CD14-positive monocyte (primary cell): ENCODE results near the gene CHRNA1. TPM values are rescaled to one million over a fixed set of nuclear protein-coding genes. Genes with fewer than 3 reads are reported as not detected.

Experiments used
- DNase-seq, 3 donors: peaks; one replicate each; pipeline ENCODE4 v3.0.0-alpha.2; 2011 to 2022
- H2AFZ ChIP-seq: 2 replicates; pipeline ENCODE4 v1.6.0; 2012; ENCODE audit warnings: mild to moderate bottlenecking, low read depth, low read length, inconsistent platforms; ENCODE audit not compliant: insufficient read depth, poor library complexity, severe bottlenecking
- H3K27ac ChIP-seq, 2 donors: 1 replicate in 1 of 2; 2 replicates in 1 of 2; pipeline ENCODE4 v1.5.1; 2012 to 2013; ENCODE audit warnings: low read length in 2 of 2, control low read depth in 1 of 2, inconsistent platforms in 1 of 2, low read depth in 1 of 2, mild to moderate bottlenecking in 1 of 2
- H3K27me3 ChIP-seq, 2 donors: one replicate each; pipeline versions ENCODE4 v1.6.0 to v1.6.1; 2011 to 2013; ENCODE audit warnings: low read length in 2 of 2; ENCODE audit not compliant: control insufficient read depth in 2 of 2, insufficient read depth in 2 of 2
- H3K36me3 ChIP-seq, 2 donors: replicated peaks in 1 of 2; 1 replicate in 1 of 2; 2 replicates in 1 of 2; pipeline versions ENCODE4 v1.5.1 to v1.6.1; 2012 to 2013; ENCODE audit warnings: low read length in 2 of 2, control low read depth in 1 of 2, inconsistent platforms in 1 of 2, mild to moderate bottlenecking in 1 of 2; ENCODE audit not compliant: insufficient read depth in 2 of 2, control insufficient read depth in 1 of 2
- H3K4me1 ChIP-seq, 2 donors: 1 replicate in 1 of 2; 2 replicates in 1 of 2; pipeline versions ENCODE4 v1.5.1 to v1.6.1; 2012 to 2013; ENCODE audit warnings: low read length in 2 of 2, control low read depth in 1 of 2, inconsistent platforms in 1 of 2, mild to moderate bottlenecking in 1 of 2, moderate library complexity in 1 of 2; ENCODE audit not compliant: insufficient read depth in 2 of 2, control insufficient read depth in 1 of 2
- H3K4me2 ChIP-seq: replicated peaks from 2 replicates; pipeline ENCODE3; 2012; ENCODE audit warnings: low read length, moderate library complexity, mild to moderate bottlenecking; ENCODE audit not compliant: poor library complexity, severe bottlenecking; ENCODE audit errors: extremely low read depth
- H3K4me3 ChIP-seq, 3 experiments: fragments of 200-600 bp in 1 of 3; sonication (generic) in 1 of 3; replicated peaks in 1 of 3; 1 replicate in 2 of 3; 2 replicates in 1 of 3; pipeline ENCODE4 v1.5.1; 2011 to 2013; ENCODE audit warnings: low read length in 3 of 3, mild to moderate bottlenecking in 3 of 3, control low read depth in 2 of 3, low read depth in 2 of 3, inconsistent platforms in 1 of 3, moderate library complexity in 1 of 3
- H3K79me2 ChIP-seq: 2 replicates; pipeline ENCODE4 v1.6.0; 2012; ENCODE audit warnings: mild to moderate bottlenecking, control low read depth, inconsistent platforms, low read length, moderate library complexity; ENCODE audit not compliant: insufficient read depth
- H3K9ac ChIP-seq: 2 replicates; pipeline ENCODE4 v1.6.0; 2017; ENCODE audit warnings: low read length, mild to moderate bottlenecking; ENCODE audit not compliant: insufficient read depth, poor library complexity, severe bottlenecking
- H3K9me3 ChIP-seq, 2 donors: replicated peaks in 1 of 2; 1 replicate in 1 of 2; 2 replicates in 1 of 2; pipeline versions ENCODE4 v1.5.1 to v1.6.1; 2012 to 2013; ENCODE audit warnings: low read length in 2 of 2, control low read depth in 1 of 2; ENCODE audit not compliant: control insufficient read depth in 1 of 2, insufficient read depth in 1 of 2
- H4K20me1 ChIP-seq: 2 replicates; pipeline ENCODE4 v1.6.0; 2012; ENCODE audit warnings: mild to moderate bottlenecking, low read length, control low read depth, moderate library complexity; ENCODE audit not compliant: insufficient read depth
- H3K27ac Mint-ChIP-seq, 7 donors: one replicate each; pipeline ENCODE4 v1.8.0; 2020; ENCODE audit warnings: mild to moderate bottlenecking in 7 of 7, mixed read lengths in 7 of 7, moderate library complexity in 6 of 7, inconsistent platforms in 2 of 7
- H3K27me3 Mint-ChIP-seq, 3 donors: one replicate each; pipeline ENCODE4 v1.8.0; 2021 to 2022; ENCODE audit warnings: low read depth in 3 of 3, mild to moderate bottlenecking in 3 of 3, mixed read lengths in 3 of 3, moderate library complexity in 3 of 3, inconsistent platforms in 1 of 3
- H3K36me3 Mint-ChIP-seq, 2 donors: one replicate each; pipeline ENCODE4 v1.8.0; 2020; ENCODE audit warnings: mixed read lengths in 2 of 2, inconsistent platforms in 1 of 2, mild to moderate bottlenecking in 1 of 2
- H3K4me1 Mint-ChIP-seq: one replicate; pipeline ENCODE4 v1.8.0; 2020; ENCODE audit warnings: mild to moderate bottlenecking, mixed read lengths
- H3K4me3 Mint-ChIP-seq, 2 donors: one replicate each; pipeline ENCODE4 v1.8.0; 2020; ENCODE audit warnings: mild to moderate bottlenecking in 2 of 2, mixed read lengths in 2 of 2, moderate library complexity in 1 of 2
- H3K9me3 Mint-ChIP-seq, 7 donors: one replicate each; pipeline ENCODE4 v1.8.0; 2020 to 2022; ENCODE audit warnings: mixed read lengths in 7 of 7, mild to moderate bottlenecking in 6 of 7, moderate library complexity in 6 of 7, inconsistent platforms in 2 of 7
- CTCF ChIP-seq: fragments of 200-600 bp; IDR thresholded peaks from one replicate; pipeline ENCODE4 v1.8.0; 2022; ENCODE audit warnings: antibody characterized with exemption, mild to moderate bottlenecking
- WGBS: methylation state at CpG from one replicate; pipeline ENCODE4 v1.1.5; 2013; ENCODE audit warnings: missing lambda C conversion rate; ENCODE audit not compliant: insufficient coverage; 5-methylcytosine and 5-hydroxymethylcytosine counted together
- intact Hi-C, 2 donors: fragments of 100-400 bp; cut with micrococcal nuclease; formaldehyde crosslinking; loops; one replicate each; pipeline versions ENCODE4 v1.15.0 to v1.15.1; 2023
- polyA plus RNA-seq, 3 donors: library from polyadenylated mRNA; depleted of rRNA in 1 of 3; unstranded in 2 of 3; stranded (reverse) in 1 of 3; fragments of 300-500 nt in 2 of 3; fragments of >200 nt in 1 of 3; fragmentation: Illumina TruSeq in 2 of 3; gene quantifications; 1 replicate in 2 of 3; 2 replicates in 1 of 3; pipeline ENCODE4 v1.2.3, GENCODE V29; 2012 to 2021

CHRNA1 gene
- polyA plus RNA-seq, 3 donors, result not detected

- no peak for TF ChIP-seq CTCF
These were observed 21.9 kb upstream of the CHRNA1 start for GRCh38 chr2:174786066-174786725.

GRCh38 chr2:174785481-174785880 is 21.2 kb upstream of the CHRNA1 start:
- no peak for DNase-seq
- Histone ChIP-seq H3K4me2 (no peak overlapping the region), H3K9ac (no peak overlapping the region), H3K4me1 (peaks cover 0 to 4% of the 10 kb centered on the region in 2 donors), H4K20me1 (no peaks in the 10 kb centered on the region), H3K36me3 (no peaks in the 10 kb centered on the region), H3K79me2 (no peaks in the 10 kb centered on the region), H3K27me3 (peaks cover 0 to 3% of the 10 kb centered on the region in 2 donors), H2AFZ (no peak overlapping the region), H3K27ac (no peak overlapping the region), H3K4me3 (no peak overlapping the region), H3K9me3 (no peaks in the 10 kb centered on the region)
- Mint-ChIP-seq H3K4me3 (no peak overlapping the region), H3K36me3 (no peaks in the 10 kb centered on the region), H3K9me3 (peaks cover 0 to 1% (median 0%) of the 10 kb centered on the region in 7 donors), H3K27ac (no peak overlapping the region), H3K4me1 (peaks cover 7% of the 10 kb centered on the region), H3K27me3 (peaks cover 1 to 5% (median 2%) of the 10 kb centered on the region in 3 donors)
- WGBS, result 93% methylated on average over 2 of the region's 3 CpGs
- no peak for TF ChIP-seq CTCF
- intact Hi-C loops, result no loop called here

More at GRCh38 chr2:174786066-174786725, 21.9 kb upstream of the CHRNA1 start:
- Mint-ChIP-seq H3K4me1 (peaks cover 7% of the 10 kb centered on the region), H3K27ac (no peak overlapping the region), H3K27me3 (peaks cover 0 to 5% (median 3%) of the 10 kb centered on the region in 3 donors), H3K36me3 (no peaks in the 10 kb centered on the region), H3K9me3 (peaks cover 0 to 1% (median 0%) of the 10 kb centered on the region in 7 donors), H3K4me3 (no peak overlapping the region)
- DNase-seq, result no peak
- no peak overlapping the region for H2AFZ ChIP-seq
- no peak overlapping the region for H3K4me2 ChIP-seq
- intact Hi-C loops, result no loop called here
- peaks cover 0 to 4% of the 10 kb centered on the region in 2 donors for H3K4me1 ChIP-seq
- WGBS, result 100% methylated on average over 1 of the region's 8 CpGs
- H3K27me3 ChIP-seq, result peaks cover 0 to 3% of the 10 kb centered on the region in 2 donors
- no peak overlapping the region for H3K27ac ChIP-seq
- no peaks in the 10 kb centered on the region for H3K36me3 ChIP-seq
- no peaks in the 10 kb centered on the region for H3K79me2 ChIP-seq
- H3K9me3 ChIP-seq, result no peaks in the 10 kb centered on the region
- no peak overlapping the region for H3K9ac ChIP-seq
- H4K20me1 ChIP-seq, result no peaks in the 10 kb centered on the region
- H3K4me3 ChIP-seq, result no peak overlapping the region
